Epithelial cell of esophagus (primary cell): ENCODE measurements around the gene SEC16A.
A peak's percentile ranks its signal among the peaks of the same experiment; 100 is the strongest.

ENCODE experiments used
- DNase-seq: peaks from one replicate; pipeline ENCODE4 v3.0.0; 2010; ENCODE audit warnings: low read depth
- H3K4me3 ChIP-seq: 2 replicates; pipeline ENCODE4 v1.5.1; 2011; ENCODE audit warnings: mild to moderate bottlenecking, low read length, control low read depth
- CTCF ChIP-seq: IDR thresholded peaks from 2 replicates; pipeline ENCODE4 v1.5.1; 2011; ENCODE audit warnings: low read depth, mild to moderate bottlenecking, low read length, control low read depth, inconsistent platforms; ENCODE audit not compliant: insufficient read depth; ENCODE audit errors: missing control alignments

SEC16A gene

GRCh38 chr9:136399176-136400037 lies 83.4 kb downstream of the SEC16A start:
- TF ChIP-seq CTCF, result no peak
- DNase-seq, result peak; percentile 27
- peak overlapping the region; percentile 71 for H3K4me3 ChIP-seq

GRCh38 chr9:136398286-136398685 lies 84.6 kb downstream of the SEC16A start:
- no peak overlapping the region for H3K4me3 ChIP-seq
- DNase-seq, result no peak

GRCh38 chr9:136397643-136398042 lies 85.2 kb downstream of the SEC16A start:
- H3K4me3 ChIP-seq, result no peak overlapping the region
- no peak for DNase-seq
- TF ChIP-seq CTCF, result no peak

More at GRCh38 chr9:136398286-136398685, 84.6 kb downstream of the SEC16A start:
- no peak for TF ChIP-seq CTCF

GRCh38 chr9:136396219-136396515 lies 86.7 kb downstream of the SEC16A start:
- no peak for DNase-seq
- H3K4me3 ChIP-seq, result no peak overlapping the region
- no peak for TF ChIP-seq CTCF

GRCh38 chr9:136395345-136396218 lies 87.3 kb downstream of the SEC16A start:
- no peak for TF ChIP-seq CTCF

GRCh38 chr9:136395020-136395340 lies 87.9 kb downstream of the SEC16A start:
- DNase-seq, result no peak
- H3K4me3 ChIP-seq, result no peak overlapping the region
- TF ChIP-seq CTCF, result no peak

More at GRCh38 chr9:136395345-136396218, 87.3 kb downstream of the SEC16A start:
- DNase-seq, result no peak
- no peak overlapping the region for H3K4me3 ChIP-seq
